Bronchial epithelial cell (primary cell): ENCODE results near the gene HHIPL1. TPM values are rescaled to one million over a fixed set of nuclear protein-coding genes. Genes with fewer than 3 reads are reported as not detected.
A peak's percentile ranks its signal among the peaks of the same experiment; 100 is the strongest.

Experiments used
- DNase-seq: peaks from one replicate; pipeline ENCODE4 v3.0.0-alpha.2; 2010; ENCODE audit warnings: low read depth
- FAIRE-seq: peaks from 2 replicates; lab custom pipeline; 2011; peaks lifted over from hg19 to GRCh38; lab: Jason Lieb, UNC
- H3K27me3 ChIP-seq: 2 replicates; pipeline ENCODE4 v1.5.1; 2011; ENCODE audit warnings: low read length; ENCODE audit not compliant: control insufficient read depth, insufficient read depth
- H3K36me3 ChIP-seq: 2 replicates; pipeline ENCODE4 v1.5.1; 2011; ENCODE audit warnings: low read length; ENCODE audit not compliant: control insufficient read depth, insufficient read depth
- H3K4me3 ChIP-seq: 2 replicates; pipeline ENCODE4 v1.5.1; 2011; ENCODE audit warnings: mild to moderate bottlenecking, low read depth, low read length, control low read depth
- total RNA-seq: library from RNA; depleted of rRNA; stranded (reverse); fragments of >200 nt; gene quantifications from 2 replicates; pipeline ENCODE4 v1.2.1, GENCODE V29; 2014
- TF ChIP-seq, protein P1 (sequence below): IDR thresholded peaks from 2 replicates; pipeline ENCODE4 v1.5.1; 2011; ENCODE audit warnings: mild to moderate bottlenecking, moderate library complexity, low read length, control low read depth, inconsistent platforms; ENCODE audit not compliant: insufficient read depth, severe bottlenecking

The HHIPL1 gene
- total RNA-seq, 1 donor from 2014 or later, result 0.53 TPM

DNA sequence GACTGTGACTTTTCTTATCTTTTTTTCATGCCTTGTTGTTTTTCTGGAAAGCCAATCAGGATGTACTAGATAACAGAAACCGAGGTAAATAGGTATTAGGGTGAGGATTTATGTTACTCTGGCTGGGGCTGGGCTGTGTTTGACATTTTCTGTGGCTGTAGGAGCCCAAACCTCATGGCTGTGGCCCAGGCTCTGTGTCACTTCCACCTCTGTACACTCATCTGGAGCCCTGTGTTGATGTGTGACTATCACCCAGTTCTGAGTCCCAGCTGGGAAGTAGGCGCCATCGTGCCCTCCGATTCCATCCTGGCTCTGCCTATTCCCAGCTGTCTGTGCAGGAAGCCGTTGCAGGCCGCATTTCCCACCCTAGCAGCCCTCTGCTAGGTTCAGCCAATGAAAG is 1.6 kb upstream of the HHIPL1 start:
- FAIRE-seq, result peak; percentile 23
- TF ChIP-seq, protein P1, sequence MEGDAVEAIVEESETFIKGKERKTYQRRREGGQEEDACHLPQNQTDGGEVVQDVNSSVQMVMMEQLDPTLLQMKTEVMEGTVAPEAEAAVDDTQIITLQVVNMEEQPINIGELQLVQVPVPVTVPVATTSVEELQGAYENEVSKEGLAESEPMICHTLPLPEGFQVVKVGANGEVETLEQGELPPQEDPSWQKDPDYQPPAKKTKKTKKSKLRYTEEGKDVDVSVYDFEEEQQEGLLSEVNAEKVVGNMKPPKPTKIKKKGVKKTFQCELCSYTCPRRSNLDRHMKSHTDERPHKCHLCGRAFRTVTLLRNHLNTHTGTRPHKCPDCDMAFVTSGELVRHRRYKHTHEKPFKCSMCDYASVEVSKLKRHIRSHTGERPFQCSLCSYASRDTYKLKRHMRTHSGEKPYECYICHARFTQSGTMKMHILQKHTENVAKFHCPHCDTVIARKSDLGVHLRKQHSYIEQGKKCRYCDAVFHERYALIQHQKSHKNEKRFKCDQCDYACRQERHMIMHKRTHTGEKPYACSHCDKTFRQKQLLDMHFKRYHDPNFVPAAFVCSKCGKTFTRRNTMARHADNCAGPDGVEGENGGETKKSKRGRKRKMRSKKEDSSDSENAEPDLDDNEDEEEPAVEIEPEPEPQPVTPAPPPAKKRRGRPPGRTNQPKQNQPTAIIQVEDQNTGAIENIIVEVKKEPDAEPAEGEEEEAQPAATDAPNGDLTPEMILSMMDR, result no peak
- peaks cover 2% of the 10 kb centered on the region for H3K27me3 ChIP-seq
- no peak overlapping the region for H3K4me3 ChIP-seq
- no peaks in the 10 kb centered on the region for H3K36me3 ChIP-seq
- DNase-seq, result no peak

DNA sequence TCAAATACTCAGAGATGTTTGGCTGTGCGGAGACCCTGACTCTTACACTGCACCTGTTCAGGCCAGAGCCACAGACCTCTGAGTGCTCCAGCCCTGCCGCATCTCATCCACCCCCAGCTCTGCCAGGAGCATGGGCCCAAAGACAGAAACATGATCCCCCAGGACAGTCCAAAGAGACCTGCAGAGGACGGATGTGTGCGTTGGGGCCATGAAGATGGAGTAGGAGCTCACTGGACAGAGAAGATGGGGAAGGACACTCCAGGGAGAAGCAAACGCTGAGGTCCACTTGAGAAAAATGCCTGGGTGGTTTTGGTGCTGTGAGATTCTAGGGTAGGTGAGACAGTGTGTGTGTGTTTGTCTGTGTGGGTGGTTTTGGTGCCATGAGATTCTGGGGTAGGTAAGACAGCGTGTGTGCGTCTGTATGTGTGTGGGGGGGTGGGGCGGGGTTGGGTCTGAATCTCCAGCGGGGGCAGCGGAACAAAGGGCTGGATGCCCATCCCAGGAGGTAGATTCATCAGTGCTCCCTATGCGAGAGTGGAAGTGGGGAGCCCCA is 818 bp upstream of the HHIPL1 start:
- Histone ChIP-seq H3K36me3 (no peaks in the 10 kb centered on the region), H3K4me3 (no peak overlapping the region), H3K27me3 (peaks cover 2% of the 10 kb centered on the region)
- TF ChIP-seq, protein P1, result no peak
- FAIRE-seq, result no peak
- no peak for DNase-seq

DNA sequence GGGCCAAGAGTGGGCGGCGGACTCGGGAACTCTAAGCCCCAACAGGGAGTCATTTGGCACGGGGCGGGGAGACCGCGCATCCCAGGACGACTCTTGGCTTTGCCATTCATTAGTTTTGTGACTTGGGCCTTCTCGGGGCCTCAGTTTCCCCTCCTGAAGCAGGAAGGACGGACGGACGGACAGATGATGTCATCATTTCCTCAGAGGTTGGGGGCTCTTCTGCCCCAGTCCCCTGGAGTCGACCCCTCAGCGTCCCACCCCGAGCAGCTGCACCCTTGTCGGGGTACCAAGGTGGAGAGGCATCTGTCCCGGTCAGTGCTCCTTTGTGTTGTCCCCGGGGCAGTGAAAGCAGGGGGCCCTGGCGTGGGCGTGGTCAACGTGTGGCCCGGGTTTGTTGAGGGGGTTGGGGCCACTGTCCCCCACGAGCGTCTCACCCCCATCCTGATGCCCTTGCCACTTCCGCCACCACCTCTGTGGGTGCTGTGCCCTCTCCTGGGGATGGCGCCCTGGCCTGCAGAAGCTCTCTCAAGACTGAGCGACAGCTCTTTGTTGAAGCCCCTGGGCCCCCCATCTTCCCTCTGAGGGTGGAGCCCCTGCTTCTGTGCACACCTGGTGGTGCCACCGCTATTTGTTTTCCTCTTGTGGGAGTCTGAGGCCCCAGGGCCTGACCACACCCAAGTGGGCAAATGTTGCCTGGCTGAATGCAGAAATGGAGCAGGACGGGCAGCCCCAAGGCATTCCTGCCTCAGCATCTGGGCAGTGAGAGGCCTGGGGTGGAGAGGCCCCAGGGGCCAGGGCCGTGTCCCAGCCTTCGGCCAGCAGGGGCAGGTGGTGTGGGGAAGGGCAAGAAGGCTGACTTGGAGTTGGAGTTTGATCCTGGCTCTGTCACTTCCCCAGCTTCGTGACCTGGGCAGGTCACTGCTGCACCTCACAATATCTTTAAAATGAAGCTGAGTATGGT is 896 bp downstream of the HHIPL1 start:
- no peaks in the 10 kb centered on the region for H3K36me3 ChIP-seq
- H3K4me3 ChIP-seq, result peak overlapping the region; percentile 37
- TF ChIP-seq, protein P1, result no peak
- DNase-seq (no peak), FAIRE-seq (no peak)
- H3K27me3 ChIP-seq, result peaks cover 2% of the 10 kb centered on the region

DNA sequence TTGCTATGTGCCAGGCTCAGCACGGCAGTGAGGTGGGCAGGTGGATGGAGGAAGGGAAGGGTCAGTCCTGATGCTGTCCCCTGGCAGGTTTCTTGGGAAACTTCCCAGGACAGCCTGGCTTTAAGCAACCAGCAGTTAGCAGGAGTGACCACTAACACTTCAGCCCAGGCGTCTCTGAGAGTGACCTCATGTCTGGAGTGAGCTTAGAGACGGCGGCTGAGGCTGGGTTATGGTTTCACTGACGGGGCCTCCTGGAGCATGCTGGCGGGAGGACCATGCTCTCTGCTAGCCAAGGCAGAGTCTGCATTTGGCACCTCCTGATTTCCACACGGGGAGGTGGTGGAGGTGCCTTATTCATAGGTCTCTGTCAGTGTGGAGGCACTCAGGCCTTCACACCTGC is 2.5 kb downstream of the HHIPL1 start:
- TF ChIP-seq, protein P1, result no peak
- FAIRE-seq, result no peak
- H3K27me3 ChIP-seq, result peaks cover 2% of the 10 kb centered on the region
- no peak for DNase-seq
- H3K4me3 ChIP-seq, result no peak overlapping the region
- H3K36me3 ChIP-seq, result no peaks in the 10 kb centered on the region

DNA sequence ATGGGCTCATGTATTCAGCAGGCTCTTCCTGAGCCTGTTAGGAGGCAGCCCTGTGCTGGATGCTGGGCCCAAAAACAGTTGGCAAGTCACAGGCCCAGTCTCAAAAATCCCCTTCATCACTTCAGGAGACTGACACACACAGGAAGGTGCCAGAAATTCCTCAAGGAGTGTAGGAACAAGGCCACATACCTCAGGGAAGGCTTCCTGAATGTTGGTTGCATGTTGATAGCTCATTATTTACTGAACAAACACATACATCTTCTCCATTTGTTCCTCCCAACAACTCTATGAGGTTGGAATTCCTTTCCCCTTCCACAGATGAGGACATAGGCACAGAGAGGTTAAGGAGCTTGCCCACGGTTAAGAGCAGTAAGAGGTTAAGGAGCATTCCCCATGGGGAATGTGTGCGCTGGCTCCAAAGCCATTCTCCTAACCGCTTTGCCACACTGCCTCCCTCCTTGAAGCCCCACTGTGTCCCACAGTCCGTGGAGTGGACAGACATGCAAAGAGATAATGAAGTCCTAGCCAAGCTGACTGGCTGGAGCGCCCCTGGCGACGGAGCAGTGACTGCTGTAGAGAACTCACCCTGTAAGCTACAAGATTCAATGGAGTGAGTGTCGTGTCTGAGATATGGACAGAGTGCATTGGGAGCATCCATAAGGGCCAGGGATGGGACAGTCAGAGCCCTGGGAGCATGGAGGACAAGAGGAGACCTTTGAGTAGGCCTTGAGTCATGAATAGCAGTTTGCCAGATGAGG is 3.3 kb downstream of the HHIPL1 start:
- no peak for DNase-seq
- no peaks in the 10 kb centered on the region for H3K36me3 ChIP-seq
- FAIRE-seq, result peak; percentile 92
- no peak overlapping the region for H3K4me3 ChIP-seq
- TF ChIP-seq, protein P1, result no peak
- H3K27me3 ChIP-seq, result peaks cover 2% of the 10 kb centered on the region
